HepG2 (cell line): ENCODE measurements around the gene ELOVL5. TPM values are rescaled to one million over a fixed set of nuclear protein-coding genes. Genes with fewer than 3 reads are reported as not detected.
A peak's percentile ranks its signal among the peaks of the same experiment; 100 is the strongest.

Experiments used
- CC2D1A ChIP-seq: sonication (generic); formaldehyde crosslinking; IDR thresholded peaks from 2 replicates; pipeline ENCODE4 v1.8.1; 2023; ENCODE audit warnings: mild to moderate bottlenecking, missing genetic modification reagents
- FIP1L1 ChIP-seq: fragments of 200-400 bp; formaldehyde crosslinking; IDR thresholded peaks from 2 replicates; pipeline ENCODE4 v1.6.1; 2018; ENCODE audit warnings: low read depth, mild to moderate bottlenecking, low read length, moderate library complexity, borderline replicate concordance; ENCODE audit not compliant: insufficient read depth
- FOXP1 ChIP-seq, 2 experiments: fragments of 450-650 bp in 1 of 2; IDR thresholded peaks; 2 replicates each; pipeline ENCODE4 v1.6.1; 2017 to 2018; ENCODE audit warnings: antibody characterized with exemption in 1 of 2
- HCFC1 ChIP-seq: fragments of 150-350 bp; IDR thresholded peaks from 2 replicates; pipeline ENCODE4 v1.6.1; 2014; ENCODE audit warnings: low read depth, low read length
- HMGA1 ChIP-seq: sonication (generic); formaldehyde crosslinking; conservative IDR thresholded peaks from 2 replicates; pipeline ENCODE4 v1.4.0; 2020; ENCODE audit warnings: missing genetic modification reagents
- KLF16 ChIP-seq, 2 experiments: sonication (generic) in 1 of 2; formaldehyde crosslinking in 1 of 2; IDR thresholded peaks; 2 replicates each; pipeline versions ENCODE4 v1.6.1 to v1.8.0; 2016 to 2023; ENCODE audit warnings: missing genetic modification reagents in 2 of 2, missing compliant biosample characterization in 1 of 2
- MAFG ChIP-seq: sonication (generic); formaldehyde crosslinking; IDR thresholded peaks from 2 replicates; pipeline ENCODE4 v1.5.1; 2020; ENCODE audit warnings: mild to moderate bottlenecking, missing genetic modification reagents
- MED1 ChIP-seq: sonication (generic); formaldehyde crosslinking; IDR thresholded peaks from 2 replicates; pipeline ENCODE4 v1.4.0; 2020; ENCODE audit warnings: missing genetic modification reagents
- MEF2D ChIP-seq: sonication (generic); formaldehyde crosslinking; IDR thresholded peaks from 2 replicates; pipeline ENCODE4 v1.5.1; 2020; ENCODE audit warnings: mild to moderate bottlenecking, missing genetic modification reagents
- MTA1 ChIP-seq: sonication (generic); formaldehyde crosslinking; IDR thresholded peaks from 2 replicates; pipeline ENCODE4 v1.4.0; 2020; ENCODE audit warnings: missing genetic modification reagents, mild to moderate bottlenecking, borderline replicate concordance
- PATZ1 ChIP-seq: sonication (generic); formaldehyde crosslinking; IDR thresholded peaks from 2 replicates; pipeline ENCODE4 v1.4.0; 2020; ENCODE audit warnings: missing genetic modification reagents
- POLR2G ChIP-seq: fragments of 200-400 bp; formaldehyde crosslinking; IDR thresholded peaks from 2 replicates; pipeline ENCODE4 v1.6.1; 2018; ENCODE audit warnings: mild to moderate bottlenecking, low read depth, low read length, moderate library complexity
- XBP1 ChIP-seq: sonication (generic); formaldehyde crosslinking; IDR thresholded peaks from 2 replicates; pipeline ENCODE4 v1.5.0; 2020; ENCODE audit warnings: missing genetic modification reagents
- ZFP36L2 ChIP-seq: sonication (generic); formaldehyde crosslinking; IDR thresholded peaks from 2 replicates; pipeline ENCODE4 v1.4.0; 2020; ENCODE audit warnings: missing genetic modification reagents
- ZNF543 ChIP-seq: sonication (generic); formaldehyde crosslinking; IDR thresholded peaks from 2 replicates; pipeline ENCODE4 v1.4.0; 2020; ENCODE audit warnings: mild to moderate bottlenecking, missing genetic modification reagents
- ZNF768 ChIP-seq: sonication (generic); formaldehyde crosslinking; IDR thresholded peaks from 2 replicates; pipeline ENCODE4 v1.4.0; 2020; ENCODE audit warnings: missing genetic modification reagents
- polyA plus RNA-seq, 8 experiments: library from polyadenylated mRNA; depleted of rRNA in 3 of 8; stranded (reverse) in 7 of 8; unstranded in 1 of 8; fragments of >200 nt; fragmentation: Illumina TruSeq in 4 of 8; extraction: Trizol in 4 of 8; gene quantifications; 2 replicates each; pipeline versions ENCODE4 v1.2.1 to v1.2.3, GENCODE V29; 2011 to 2016; ENCODE audit warnings: low read depth in 4 of 8, missing spikeins in 1 of 8, mixed read lengths in 1 of 8; ENCODE audit not compliant: insufficient read depth in 1 of 8
- total RNA-seq, 5 experiments: library from RNA; depleted of rRNA; stranded (reverse); fragments of >200 nt; fragmentation: Illumina TruSeq; extraction: Trizol; gene quantifications; 2 replicates each; pipeline ENCODE4 v1.2.3, GENCODE V29; 2016; ENCODE audit warnings: low read depth in 1 of 5
- TF ChIP-seq, protein P1 (sequence below): sonication (generic); formaldehyde crosslinking; IDR thresholded peaks from 2 replicates; pipeline ENCODE4 v1.4.0; 2020; ENCODE audit warnings: missing genetic modification reagents, borderline replicate concordance
- TF ChIP-seq, protein P2 (sequence below): sonication (generic); formaldehyde crosslinking; IDR thresholded peaks from 2 replicates; pipeline ENCODE4 v1.8.1; 2023; ENCODE audit warnings: missing genetic modification reagents, inconsistent platforms, borderline replicate concordance
- TF ChIP-seq, protein P3 (sequence below): sonication (generic); formaldehyde crosslinking; IDR thresholded peaks from 2 replicates; pipeline ENCODE4 v1.4.0; 2020; ENCODE audit warnings: missing genetic modification reagents, mild to moderate bottlenecking, borderline replicate concordance
- TF ChIP-seq, protein P4 (sequence below): sonication (generic); formaldehyde crosslinking; conservative IDR thresholded peaks from 2 replicates; pipeline ENCODE4 v1.8.0; 2022; ENCODE audit warnings: missing genetic modification reagents

Gene ELOVL5
- total and polyA plus RNA-seq, 2 of the 13 experiments (the other 11 are each of a cell fraction or from before 2014, with no cell fraction given) = 50.1 to 72.4 TPM

GRCh38 chr6:53348371-53349208, at the start of gene ELOVL5 (continued):
- TF ChIP-seq, protein P1, sequence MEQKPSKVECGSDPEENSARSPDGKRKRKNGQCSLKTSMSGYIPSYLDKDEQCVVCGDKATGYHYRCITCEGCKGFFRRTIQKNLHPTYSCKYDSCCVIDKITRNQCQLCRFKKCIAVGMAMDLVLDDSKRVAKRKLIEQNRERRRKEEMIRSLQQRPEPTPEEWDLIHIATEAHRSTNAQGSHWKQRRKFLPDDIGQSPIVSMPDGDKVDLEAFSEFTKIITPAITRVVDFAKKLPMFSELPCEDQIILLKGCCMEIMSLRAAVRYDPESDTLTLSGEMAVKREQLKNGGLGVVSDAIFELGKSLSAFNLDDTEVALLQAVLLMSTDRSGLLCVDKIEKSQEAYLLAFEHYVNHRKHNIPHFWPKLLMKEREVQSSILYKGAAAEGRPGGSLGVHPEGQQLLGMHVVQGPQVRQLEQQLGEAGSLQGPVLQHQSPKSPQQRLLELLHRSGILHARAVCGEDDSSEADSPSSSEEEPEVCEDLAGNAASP (CRISPR knock-in tag) = no peak
- 0 out of 2 replicates have a peak, but pooled peaks have one; percentile 58 for TF ChIP-seq XBP1 (CRISPR knock-in tag)
- peak; percentile 40; the same call in 1 of the 2 replicates for TF ChIP-seq ZNF768 (CRISPR knock-in tag)
- TF ChIP-seq, protein P2, sequence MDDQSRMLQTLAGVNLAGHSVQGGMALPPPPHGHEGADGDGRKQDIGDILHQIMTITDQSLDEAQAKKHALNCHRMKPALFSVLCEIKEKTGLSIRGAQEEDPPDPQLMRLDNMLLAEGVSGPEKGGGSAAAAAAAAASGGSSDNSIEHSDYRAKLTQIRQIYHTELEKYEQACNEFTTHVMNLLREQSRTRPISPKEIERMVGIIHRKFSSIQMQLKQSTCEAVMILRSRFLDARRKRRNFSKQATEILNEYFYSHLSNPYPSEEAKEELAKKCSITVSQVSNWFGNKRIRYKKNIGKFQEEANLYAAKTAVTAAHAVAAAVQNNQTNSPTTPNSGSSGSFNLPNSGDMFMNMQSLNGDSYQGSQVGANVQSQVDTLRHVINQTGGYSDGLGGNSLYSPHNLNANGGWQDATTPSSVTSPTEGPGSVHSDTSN = no peak
- no peak for TF ChIP-seq FOXP1 (IDR thresholded peaks at IDR 0.05)
- TF ChIP-seq FOXP1 (CRISPR knock-in tag; IDR thresholded peaks at IDR 0.05) = no peak
- peak in 1 of 2 experiments; percentile 63; a peak in 1 of 4 replicates for TF ChIP-seq KLF16 (CRISPR knock-in tag; IDR thresholded peaks at IDR 0.05)
- peak; percentile 81; the same call in 1 of the 2 replicates for TF ChIP-seq ZNF543 (CRISPR knock-in tag)
- TF ChIP-seq PATZ1 (CRISPR knock-in tag) = no peak
- peak; percentile 55 for TF ChIP-seq POLR2G
- no peak; the same call in 1 of the 2 replicates for TF ChIP-seq MEF2D (CRISPR knock-in tag)
- TF ChIP-seq CC2D1A (CRISPR knock-in tag) = no peak
- TF ChIP-seq, protein P3, sequence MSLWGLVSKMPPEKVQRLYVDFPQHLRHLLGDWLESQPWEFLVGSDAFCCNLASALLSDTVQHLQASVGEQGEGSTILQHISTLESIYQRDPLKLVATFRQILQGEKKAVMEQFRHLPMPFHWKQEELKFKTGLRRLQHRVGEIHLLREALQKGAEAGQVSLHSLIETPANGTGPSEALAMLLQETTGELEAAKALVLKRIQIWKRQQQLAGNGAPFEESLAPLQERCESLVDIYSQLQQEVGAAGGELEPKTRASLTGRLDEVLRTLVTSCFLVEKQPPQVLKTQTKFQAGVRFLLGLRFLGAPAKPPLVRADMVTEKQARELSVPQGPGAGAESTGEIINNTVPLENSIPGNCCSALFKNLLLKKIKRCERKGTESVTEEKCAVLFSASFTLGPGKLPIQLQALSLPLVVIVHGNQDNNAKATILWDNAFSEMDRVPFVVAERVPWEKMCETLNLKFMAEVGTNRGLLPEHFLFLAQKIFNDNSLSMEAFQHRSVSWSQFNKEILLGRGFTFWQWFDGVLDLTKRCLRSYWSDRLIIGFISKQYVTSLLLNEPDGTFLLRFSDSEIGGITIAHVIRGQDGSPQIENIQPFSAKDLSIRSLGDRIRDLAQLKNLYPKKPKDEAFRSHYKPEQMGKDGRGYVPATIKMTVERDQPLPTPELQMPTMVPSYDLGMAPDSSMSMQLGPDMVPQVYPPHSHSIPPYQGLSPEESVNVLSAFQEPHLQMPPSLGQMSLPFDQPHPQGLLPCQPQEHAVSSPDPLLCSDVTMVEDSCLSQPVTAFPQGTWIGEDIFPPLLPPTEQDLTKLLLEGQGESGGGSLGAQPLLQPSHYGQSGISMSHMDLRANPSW (CRISPR knock-in tag) = no peak
- no peak for TF ChIP-seq ZFP36L2 (CRISPR knock-in tag)
- TF ChIP-seq, protein P4, sequence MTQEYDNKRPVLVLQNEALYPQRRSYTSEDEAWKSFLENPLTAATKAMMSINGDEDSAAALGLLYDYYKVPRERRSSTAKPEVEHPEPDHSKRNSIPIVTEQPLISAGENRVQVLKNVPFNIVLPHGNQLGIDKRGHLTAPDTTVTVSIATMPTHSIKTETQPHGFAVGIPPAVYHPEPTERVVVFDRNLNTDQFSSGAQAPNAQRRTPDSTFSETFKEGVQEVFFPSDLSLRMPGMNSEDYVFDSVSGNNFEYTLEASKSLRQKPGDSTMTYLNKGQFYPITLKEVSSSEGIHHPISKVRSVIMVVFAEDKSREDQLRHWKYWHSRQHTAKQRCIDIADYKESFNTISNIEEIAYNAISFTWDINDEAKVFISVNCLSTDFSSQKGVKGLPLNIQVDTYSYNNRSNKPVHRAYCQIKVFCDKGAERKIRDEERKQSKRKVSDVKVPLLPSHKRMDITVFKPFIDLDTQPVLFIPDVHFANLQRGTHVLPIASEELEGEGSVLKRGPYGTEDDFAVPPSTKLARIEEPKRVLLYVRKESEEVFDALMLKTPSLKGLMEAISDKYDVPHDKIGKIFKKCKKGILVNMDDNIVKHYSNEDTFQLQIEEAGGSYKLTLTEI (CRISPR knock-in tag) = no peak
- TF ChIP-seq MTA1 (CRISPR knock-in tag) = peak; percentile 84
- TF ChIP-seq FIP1L1 = no peak
- TF ChIP-seq MAFG (CRISPR knock-in tag) = no peak
- TF ChIP-seq HMGA1 (CRISPR knock-in tag) = no peak
- peak; percentile 52 for TF ChIP-seq MED1 (CRISPR knock-in tag)
- TF ChIP-seq HCFC1 = no peak
